GM18870 (cell line): ENCODE data around the gene SOAT2.

Experiments
- ATAC-seq: cut with Tn5 transposase; IDR thresholded peaks from one replicate; pipeline ENCODE4 v1.9.1; 2021; ENCODE audit warnings: moderate library complexity; ENCODE audit not compliant: unreplicated experiment

Gene SOAT2

GRCh38 chr12:53064613-53065436, 38.5 kb upstream of the SOAT2 start:
- no peak for ATAC-seq

GRCh38 chr12:53065470-53065869, 37.8 kb upstream of the SOAT2 start:
- no peak for ATAC-seq

GRCh38 chr12:53065975-53066931, 37.0 kb upstream of the SOAT2 start:
- ATAC-seq = no peak

- no peak for ATAC-seq
These were observed 36.0 kb upstream of the SOAT2 start for GRCh38 chr12:53067074-53067992.

- no peak for ATAC-seq
These were observed 35.1 kb upstream of the SOAT2 start for GRCh38 chr12:53067993-53068770.

- no peak for ATAC-seq
These were observed 34.3 kb upstream of the SOAT2 start for GRCh38 chr12:53068811-53069585.

GRCh38 chr12:53069621-53070410, 33.5 kb upstream of the SOAT2 start:
- no peak for ATAC-seq

- ATAC-seq = no peak
These were observed 32.3 kb upstream of the SOAT2 start for GRCh38 chr12:53070877-53071492.

GRCh38 chr12:53071591-53072551, 31.4 kb upstream of the SOAT2 start:
- no peak for ATAC-seq

GRCh38 chr12:53073881-53074280, 29.4 kb upstream of the SOAT2 start:
- ATAC-seq = no peak

GRCh38 chr12:53074283-53074998, 28.8 kb upstream of the SOAT2 start:
- ATAC-seq = no peak

GRCh38 chr12:53074999-53075370, 28.3 kb upstream of the SOAT2 start:
- ATAC-seq = no peak

GRCh38 chr12:53076461-53076860, 26.8 kb upstream of the SOAT2 start:
- ATAC-seq = no peak

- no peak for ATAC-seq
These were observed 26.3 kb upstream of the SOAT2 start for GRCh38 chr12:53077030-53077429.

- ATAC-seq = peak; percentile 26
These were observed 24.7 kb upstream of the SOAT2 start for GRCh38 chr12:53078425-53079225.
